ENCODE results near the gene COA7.
"Not testable (repeated sequence)": the region's sequence is repeated elsewhere in the genome, so short reads cannot be mapped to it uniquely, and the experiment has no call there.

Gene COA7

GRCh38 chr1:52697795-52698674, at the start of gene COA7:
Gene COA7 (minus strand): TSS chr1:52698347. CDS start chr1:52698326, 21 bp downstream.
- TF ChIP-seq L3MBTL2 (conservative IDR thresholded peaks at IDR 0.05) (peak; percentile 100), LEF1 (IDR thresholded peaks at IDR 0.05; ENCODE audit: borderline replicate concordance) (no peak), ELF4 (IDR thresholded peaks at IDR 0.05) (0 out of 2 replicates have a peak, but pooled peaks have one; percentile 13)
- DNase-seq (ENCODE audit: extremely low spot score) = peak; percentile 85
- CTCF ChIA-PET = interaction anchor here (2.4 kb wide), 1 partner anchor 12 kb away, joined by 9 read pairs; no protein-coding TSS in a partner anchor
- POLR2A ChIA-PET = interaction anchor here (0.6 to 2.0 kb wide), 7 partner anchors 9 to 294 kb away, joined by 3 to 9 read pairs (median 3); partner anchors contain the start of genes ORC1, PRPF38A, TUT4 and ZYG11A

- CTCF ChIA-PET = no interaction called here
- POLR2A ChIA-PET = interaction anchor here (1.5 kb wide), 1 partner anchor 44 kb away, joined by 7 read pairs; no protein-coding TSS in a partner anchor
- no peak for DNase-seq (ENCODE audit: extremely low spot score)
- TF ChIP-seq HDGF (IDR thresholded peaks at IDR 0.05; ENCODE audit: borderline replicate concordance) (no peak), ELF4 (IDR thresholded peaks at IDR 0.05) (no peak), ARNT (IDR thresholded peaks at IDR 0.05) (no peak), FOXK2 (IDR thresholded peaks at IDR 0.05) (no peak), PKNOX1 (IDR thresholded peaks at IDR 0.05) (no peak)
Observed at GRCh38 chr1:52747450-52747849, 49.3 kb upstream of the COA7 start.

GRCh38 chr1:52746189-52746588, 48.0 kb upstream of the COA7 start:
- TF ChIP-seq TARDBP (IDR thresholded peaks at IDR 0.05) (no peak), FOXK2 (IDR thresholded peaks at IDR 0.05) (no peak), PKNOX1 (IDR thresholded peaks at IDR 0.05) (no peak), HDGF (IDR thresholded peaks at IDR 0.05; ENCODE audit: borderline replicate concordance) (no peak), L3MBTL2 (conservative IDR thresholded peaks at IDR 0.05) (no peak), BHLHE40 (IDR thresholded peaks at IDR 0.05; ENCODE audit: borderline replicate concordance) (no peak), FOXA1 (IDR thresholded peaks at IDR 0.05) (no peak), ELF4 (IDR thresholded peaks at IDR 0.05) (no peak), LEF1 (IDR thresholded peaks at IDR 0.05; ENCODE audit: borderline replicate concordance) (no peak), ZNF384 (IDR thresholded peaks at IDR 0.05) (no peak), FOXM1 (IDR thresholded peaks at IDR 0.05; ENCODE audit: borderline replicate concordance) (no peak), NFRKB (IDR thresholded peaks at IDR 0.05) (no peak), SP1 (IDR thresholded peaks at IDR 0.05) (no peak), SUZ12 (IDR thresholded peaks at IDR 0.05) (no peak), ARNT (IDR thresholded peaks at IDR 0.05) (no peak), CTBP1 (IDR thresholded peaks at IDR 0.05; ENCODE audit: borderline replicate concordance) (no peak)
- no peak for DNase-seq (ENCODE audit: extremely low spot score)
- ChIA-PET CTCF (interaction anchor here (0.6 kb wide), 1 partner anchor 64 kb away, joined by 3 read pairs; no protein-coding TSS in a partner anchor), POLR2A (no interaction called here)

GRCh38 chr1:52741259-52741658, 43.1 kb upstream of the COA7 start:
- TF ChIP-seq TARDBP (IDR thresholded peaks at IDR 0.05) (no peak), FOXK2 (IDR thresholded peaks at IDR 0.05) (no peak), FOXM1 (IDR thresholded peaks at IDR 0.05; ENCODE audit: borderline replicate concordance) (no peak), FOXA1 (IDR thresholded peaks at IDR 0.05) (no peak)
- ChIA-PET CTCF (no interaction called here), POLR2A (no interaction called here)
- DNase-seq (ENCODE audit: extremely low spot score) = no peak

GRCh38 chr1:52739699-52740467, 41.7 kb upstream of the COA7 start:
- DNase-seq (ENCODE audit: extremely low spot score) = no peak
- ChIA-PET CTCF (interaction anchor here (1.1 to 1.2 kb wide), 2 partner anchors 11 to 12 kb away, joined by 3 read pairs; no protein-coding TSS in a partner anchor), POLR2A (interaction anchor here (0.6 to 0.7 kb wide), 2 partner anchors 14 to 37 kb away, joined by 3 to 4 read pairs; partner anchors contain the start of gene ZYG11B)
- TF ChIP-seq LEF1 (IDR thresholded peaks at IDR 0.05; ENCODE audit: borderline replicate concordance) = no peak
- TF ChIP-seq BHLHE40 (IDR thresholded peaks at IDR 0.05; ENCODE audit: borderline replicate concordance) = no peak
- TF ChIP-seq ELF4 (IDR thresholded peaks at IDR 0.05) = no peak
- TF ChIP-seq SP1 (IDR thresholded peaks at IDR 0.05) = no peak
- TF ChIP-seq FOXA1 (IDR thresholded peaks at IDR 0.05) = no peak
- TF ChIP-seq ZNF384 (IDR thresholded peaks at IDR 0.05) = no peak

GRCh38 chr1:52738893-52739292, 40.7 kb upstream of the COA7 start:
- POLR2A ChIA-PET = interaction anchor here (0.7 to 0.9 kb wide), 2 partner anchors 13 kb away, joined by 3 read pairs; partner anchors contain the start of gene ZYG11B
- CTCF ChIA-PET = interaction anchor here (0.6 to 1.9 kb wide), 3 partner anchors 10 to 65 kb away, joined by 3 to 5 read pairs (median 4); no protein-coding TSS in a partner anchor
- no peak for DNase-seq (ENCODE audit: extremely low spot score)
- TF ChIP-seq TARDBP (IDR thresholded peaks at IDR 0.05) = no peak
- TF ChIP-seq ZNF384 (IDR thresholded peaks at IDR 0.05) = no peak

GRCh38 chr1:52738148-52738547, 40.0 kb upstream of the COA7 start:
- no peak for DNase-seq (ENCODE audit: extremely low spot score)
- TF ChIP-seq FOXA1 (IDR thresholded peaks at IDR 0.05) (no peak), FOXM1 (IDR thresholded peaks at IDR 0.05; ENCODE audit: borderline replicate concordance) (no peak), ELF4 (IDR thresholded peaks at IDR 0.05) (no peak), L3MBTL2 (conservative IDR thresholded peaks at IDR 0.05) (no peak), TARDBP (IDR thresholded peaks at IDR 0.05) (no peak), ARNT (IDR thresholded peaks at IDR 0.05) (no peak), HDGF (IDR thresholded peaks at IDR 0.05; ENCODE audit: borderline replicate concordance) (no peak), CTBP1 (IDR thresholded peaks at IDR 0.05; ENCODE audit: borderline replicate concordance) (no peak), NFRKB (IDR thresholded peaks at IDR 0.05) (no peak), FOXK2 (IDR thresholded peaks at IDR 0.05) (no peak), BHLHE40 (IDR thresholded peaks at IDR 0.05; ENCODE audit: borderline replicate concordance) (no peak), SP1 (IDR thresholded peaks at IDR 0.05) (no peak), LEF1 (IDR thresholded peaks at IDR 0.05; ENCODE audit: borderline replicate concordance) (no peak), ZNF384 (IDR thresholded peaks at IDR 0.05) (no peak)
- CTCF ChIA-PET = interaction anchor here (0.7 to 1.9 kb wide), 2 partner anchors 10 to 126 kb away, joined by 3 to 5 read pairs; no protein-coding TSS in a partner anchor
- POLR2A ChIA-PET = interaction anchor here (0.9 to 1.0 kb wide), 2 partner anchors 12 to 13 kb away, joined by 3 to 4 read pairs; partner anchors contain the start of gene ZYG11B

- CTCF ChIA-PET; POLR2A ChIA-PET; DNase-seq (ENCODE audit: extremely low spot score): not testable (repeated sequence)
Observed at GRCh38 chr1:52735371-52735770, 37.2 kb upstream of the COA7 start.
